GM12864 (cell line): ENCODE data around the gene GRK1.

Experiments
- DNase-seq: peaks from one replicate; pipeline ENCODE4 v3.0.0-alpha.2; 2011; ENCODE audit warnings: low read depth
- H3K4me3 ChIP-seq: 2 replicates; pipeline ENCODE4 v1.5.1; 2011; ENCODE audit warnings: mild to moderate bottlenecking, low read depth, low read length, control low read depth
- TF ChIP-seq, protein P1 (sequence below): IDR thresholded peaks from 2 replicates; pipeline ENCODE4 v1.5.1; 2011; ENCODE audit warnings: low read depth, mild to moderate bottlenecking, moderate library complexity, low read length, control low read depth, inconsistent platforms; ENCODE audit errors: missing control alignments

GRK1 gene

DNA sequence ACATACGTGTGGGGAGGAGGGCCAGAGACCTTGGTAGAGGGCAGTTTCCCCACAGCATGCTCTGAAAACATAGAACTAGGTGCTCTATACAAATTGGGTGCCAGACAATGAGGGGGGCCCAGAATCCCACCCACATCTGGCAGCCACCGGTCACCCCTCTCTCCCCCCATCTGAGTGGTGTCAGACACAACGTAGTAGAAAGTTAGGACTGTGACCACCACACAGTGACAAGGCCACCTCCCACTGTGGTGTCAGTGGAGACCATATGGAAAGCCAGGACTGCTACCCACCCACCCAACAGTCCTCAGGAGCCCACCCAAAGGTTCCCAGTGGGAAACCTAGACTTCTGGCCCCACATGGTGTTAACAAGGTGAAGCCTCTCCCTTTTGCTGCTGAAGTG lies 7.0 kb upstream of the GRK1 start:
- DNase-seq, result no peak
- TF ChIP-seq, protein P1, sequence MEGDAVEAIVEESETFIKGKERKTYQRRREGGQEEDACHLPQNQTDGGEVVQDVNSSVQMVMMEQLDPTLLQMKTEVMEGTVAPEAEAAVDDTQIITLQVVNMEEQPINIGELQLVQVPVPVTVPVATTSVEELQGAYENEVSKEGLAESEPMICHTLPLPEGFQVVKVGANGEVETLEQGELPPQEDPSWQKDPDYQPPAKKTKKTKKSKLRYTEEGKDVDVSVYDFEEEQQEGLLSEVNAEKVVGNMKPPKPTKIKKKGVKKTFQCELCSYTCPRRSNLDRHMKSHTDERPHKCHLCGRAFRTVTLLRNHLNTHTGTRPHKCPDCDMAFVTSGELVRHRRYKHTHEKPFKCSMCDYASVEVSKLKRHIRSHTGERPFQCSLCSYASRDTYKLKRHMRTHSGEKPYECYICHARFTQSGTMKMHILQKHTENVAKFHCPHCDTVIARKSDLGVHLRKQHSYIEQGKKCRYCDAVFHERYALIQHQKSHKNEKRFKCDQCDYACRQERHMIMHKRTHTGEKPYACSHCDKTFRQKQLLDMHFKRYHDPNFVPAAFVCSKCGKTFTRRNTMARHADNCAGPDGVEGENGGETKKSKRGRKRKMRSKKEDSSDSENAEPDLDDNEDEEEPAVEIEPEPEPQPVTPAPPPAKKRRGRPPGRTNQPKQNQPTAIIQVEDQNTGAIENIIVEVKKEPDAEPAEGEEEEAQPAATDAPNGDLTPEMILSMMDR, result no peak
- no peak overlapping the region for H3K4me3 ChIP-seq

DNA sequence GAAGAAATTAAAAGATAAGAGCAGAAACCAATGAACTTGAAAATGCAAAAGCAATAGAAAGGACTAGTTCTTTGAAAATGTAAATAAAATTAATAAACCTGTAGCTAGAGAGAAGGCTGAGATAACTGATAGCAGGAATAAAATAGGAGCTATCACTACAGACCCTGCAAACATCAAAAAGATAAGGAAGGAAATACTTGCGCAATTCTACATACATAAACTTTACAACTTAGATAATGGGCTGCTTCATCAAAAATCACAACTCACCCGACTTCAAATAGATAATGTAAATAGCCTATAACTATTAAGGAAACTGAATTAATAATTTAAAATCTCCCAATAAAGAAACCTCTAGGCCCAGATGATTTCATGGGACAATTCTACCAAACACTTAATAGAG lies 5.5 kb upstream of the GRK1 start:
- DNase-seq, result no peak
- TF ChIP-seq, protein P1, result no peak
- H3K4me3 ChIP-seq, result no peak overlapping the region

DNA sequence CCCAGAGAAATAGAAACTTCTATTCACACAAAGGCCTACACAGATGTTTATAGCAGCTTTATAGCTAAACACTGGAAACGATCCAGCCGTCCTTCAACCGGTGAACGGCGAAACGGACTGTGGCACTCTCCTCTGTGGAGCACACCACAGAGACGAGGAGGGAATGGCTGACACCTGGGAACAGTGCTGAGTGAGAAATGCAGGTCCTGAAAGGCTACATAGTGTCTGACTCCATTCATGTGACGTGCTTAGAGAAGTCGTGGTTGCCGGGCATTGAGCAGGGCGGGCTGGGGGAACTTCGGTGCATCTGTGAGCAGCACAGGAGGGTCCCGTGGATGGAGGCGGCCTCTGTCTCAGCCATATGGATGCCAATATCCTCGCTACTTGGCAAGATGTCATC lies 3.1 kb upstream of the GRK1 start:
- H3K4me3 ChIP-seq, result no peak overlapping the region
- TF ChIP-seq, protein P1, result no peak
- DNase-seq, result no peak

DNA sequence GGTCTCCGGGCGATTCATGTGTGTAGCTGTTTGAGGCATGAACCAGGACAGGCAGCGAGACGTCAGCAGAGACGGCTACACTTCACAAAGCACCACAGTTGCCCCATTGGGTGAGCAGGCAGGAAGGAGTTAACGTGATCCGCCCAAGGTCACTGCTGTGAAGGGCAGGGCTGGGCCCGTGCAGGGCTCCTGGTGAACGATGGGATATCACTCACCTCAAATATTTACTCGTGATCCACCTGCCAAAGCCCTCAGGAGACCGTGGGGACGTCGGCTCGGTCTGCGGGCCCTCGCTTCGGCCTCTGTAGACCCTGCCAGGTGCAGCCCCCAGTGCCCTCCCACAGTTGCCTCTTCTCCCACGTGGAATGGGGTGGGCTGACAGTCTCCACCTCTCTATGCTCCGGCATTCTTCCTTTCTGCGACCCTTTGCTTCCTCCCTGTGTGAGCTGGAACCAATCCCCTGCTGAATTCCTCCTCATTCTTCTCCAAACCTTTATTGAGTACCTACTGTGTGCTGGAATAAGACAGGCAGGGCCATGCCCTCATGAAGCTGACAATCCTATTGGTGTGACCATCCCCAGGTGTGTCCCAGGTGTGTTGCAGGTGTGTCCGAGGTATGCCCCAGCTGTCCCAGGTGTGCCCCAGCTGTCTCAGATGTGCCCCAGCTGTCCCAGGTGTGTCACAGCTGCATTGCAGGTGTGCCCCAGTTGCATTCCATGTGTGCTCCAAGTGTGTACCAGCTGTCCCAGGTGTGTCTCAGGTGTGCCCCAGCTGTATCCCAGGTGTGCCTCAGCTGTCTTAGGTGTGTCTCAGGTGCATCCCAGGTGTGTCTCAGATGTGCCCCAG lies 2.0 kb upstream of the GRK1 start:
- TF ChIP-seq, protein P1, result no peak
- H3K4me3 ChIP-seq, result no peak overlapping the region
- DNase-seq, result no peak

DNA sequence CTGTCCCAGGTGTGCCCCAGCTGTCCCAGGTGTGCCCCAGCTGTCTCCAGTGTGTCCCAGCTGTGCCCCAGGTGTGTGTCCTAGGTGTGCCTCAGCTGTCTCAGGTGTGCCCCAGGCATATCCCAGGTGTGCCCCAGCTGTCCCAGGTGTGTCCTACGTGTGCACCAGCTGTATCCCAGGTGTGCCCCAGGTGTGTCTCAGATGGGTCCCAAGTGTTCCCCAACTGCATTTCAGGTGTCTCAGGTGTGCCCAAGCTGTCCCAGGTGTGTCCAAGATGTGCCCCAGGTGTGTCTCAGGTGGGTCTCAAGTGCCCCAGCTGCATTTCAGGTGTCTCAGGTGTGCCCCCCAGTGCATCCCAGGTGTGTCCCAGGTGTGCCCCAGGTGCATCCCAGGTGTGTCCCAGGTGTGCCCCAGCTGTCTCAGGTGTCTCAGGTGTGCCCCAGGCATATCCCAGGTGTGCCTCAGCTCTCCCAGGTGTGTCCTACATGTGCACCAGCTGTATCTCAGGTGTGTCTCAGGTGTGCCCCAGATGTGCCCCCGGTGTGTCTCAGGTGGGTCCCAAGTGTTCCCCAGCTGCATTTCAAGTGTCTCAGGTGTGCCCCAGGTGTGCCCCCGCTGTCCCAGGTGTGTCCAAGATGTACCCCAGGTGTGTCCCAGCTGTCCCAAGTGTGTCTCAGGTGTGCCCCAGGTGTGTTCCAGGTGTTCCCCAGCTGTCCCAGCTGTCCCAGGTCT lies 1.3 kb upstream of the GRK1 start:
- H3K4me3 ChIP-seq, result no peak overlapping the region
- TF ChIP-seq, protein P1, result no peak
- no peak for DNase-seq

DNA sequence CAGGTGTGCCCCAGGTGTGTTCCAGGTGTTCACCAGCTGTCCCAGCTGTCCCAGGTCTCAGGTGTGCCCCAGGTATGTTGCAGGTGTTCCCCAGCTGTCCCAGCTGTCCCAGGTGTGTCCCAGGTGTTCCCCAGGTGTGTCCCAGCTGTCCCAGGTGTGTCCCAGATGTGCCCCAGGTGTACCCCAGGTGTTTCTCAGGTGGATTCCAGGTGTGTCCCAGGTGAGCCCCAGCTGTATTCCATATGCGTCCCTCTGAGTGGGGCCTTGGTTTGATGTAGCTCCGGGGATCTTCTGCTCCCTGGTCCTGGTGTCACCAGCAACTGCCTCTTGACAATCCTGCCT lies 719 bp upstream of the GRK1 start:
- TF ChIP-seq, protein P1, result no peak
- H3K4me3 ChIP-seq, result no peak overlapping the region
- DNase-seq, result no peak
